Activated effector memory CD4-positive, alpha-beta T cell treated with anti-CD3 and anti-CD28 coated beads, Interleukin-2, amount 50 U/mL, for 16 hours (primary cell): ENCODE data around the gene FAM184B.

Source experiments
- DNase-seq: peaks from one replicate; pipeline ENCODE4 v3.0.0-alpha.2; 2020

The FAM184B gene

DNA sequence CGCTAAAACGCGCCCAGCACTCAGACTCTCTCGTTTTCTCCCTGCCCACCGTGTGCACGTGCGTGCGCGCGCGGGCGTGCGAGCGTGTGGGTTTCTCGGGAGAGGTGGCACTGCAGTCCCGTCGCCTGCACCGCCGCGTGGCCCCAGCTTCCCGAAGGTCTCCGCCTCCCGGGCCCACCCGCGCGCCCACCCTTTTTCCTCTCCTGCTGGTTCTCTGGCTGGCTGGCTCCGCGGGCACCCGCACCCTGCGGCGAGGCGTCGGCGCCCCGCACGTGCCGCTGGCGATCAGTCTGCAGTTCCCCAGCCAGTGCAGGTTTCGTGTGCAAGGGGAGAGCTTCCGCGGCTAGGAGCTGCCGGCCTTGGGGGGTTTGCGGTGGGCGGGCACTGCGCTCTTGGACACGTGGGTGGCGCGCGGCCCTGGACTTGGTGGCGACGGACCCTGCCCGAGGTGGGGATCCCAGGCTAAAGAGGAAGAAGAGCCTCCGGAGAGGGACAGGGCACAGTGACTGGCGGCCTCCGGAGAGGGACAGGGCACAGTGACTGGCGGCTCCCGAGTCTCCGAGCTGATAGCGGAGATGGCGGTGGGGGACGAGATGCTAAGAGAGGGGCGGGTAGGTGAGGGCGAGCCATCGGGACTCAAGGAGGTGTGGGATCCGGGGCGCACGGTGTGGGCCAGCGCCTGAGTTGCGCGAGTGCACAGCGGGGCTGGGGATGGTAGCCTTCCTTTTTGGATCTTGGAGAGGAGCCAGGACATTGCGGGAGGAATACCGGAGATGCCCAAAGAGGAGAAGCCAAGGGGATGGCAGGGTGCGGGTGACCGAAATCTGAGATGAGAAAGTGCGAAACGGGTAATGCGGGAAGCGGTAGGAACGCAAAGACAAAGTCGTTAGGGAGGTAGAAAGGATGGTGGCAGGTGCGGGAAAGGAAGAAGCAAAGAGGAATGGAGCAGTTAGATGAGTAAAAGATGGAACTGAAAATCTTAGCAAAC is at the start of gene FAM184B:
Gene FAM184B (minus strand): TSS at position 322 of the 988 bp plus-strand sequence. CDS start 322 bp downstream, outside the sequence.
- DNase-seq: no peak

DNA sequence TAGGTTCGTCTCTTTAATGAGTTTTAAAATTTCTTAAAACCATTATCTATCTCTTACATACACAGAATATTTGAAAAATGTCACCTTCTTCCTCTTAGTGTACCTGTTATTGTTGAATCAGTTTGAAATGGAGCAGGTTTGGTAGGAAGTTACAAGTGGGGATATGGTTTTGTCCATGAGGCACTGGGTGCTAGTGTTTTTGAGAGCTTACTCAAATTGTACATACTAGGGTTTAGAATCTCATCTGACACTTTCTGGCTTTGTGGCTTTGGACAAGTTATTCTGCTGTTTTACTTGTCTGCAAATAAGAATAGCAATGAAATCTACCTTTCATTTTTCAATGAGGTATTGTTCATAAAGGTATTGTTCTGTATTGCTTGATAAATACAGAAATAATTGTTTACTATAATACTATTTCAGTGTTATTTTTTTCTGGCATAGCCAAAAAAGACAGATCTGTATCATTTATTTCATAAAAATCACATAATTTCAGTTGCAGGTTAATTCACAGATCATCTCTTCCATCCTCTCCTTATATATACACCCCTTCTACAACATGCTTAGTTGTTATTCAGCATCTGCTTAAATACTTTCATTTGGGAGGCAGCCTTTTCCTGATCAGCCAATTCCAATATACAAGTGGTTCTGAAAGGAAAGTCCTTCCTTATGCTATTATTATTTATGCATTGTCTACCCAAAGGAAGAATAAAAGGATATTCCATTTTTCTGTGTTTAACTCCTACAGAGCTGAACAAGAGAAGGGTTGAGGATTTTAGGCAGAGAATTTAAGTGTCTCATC is 42.6 kb upstream of the FAM184B start:
- DNase-seq: no peak

DNA sequence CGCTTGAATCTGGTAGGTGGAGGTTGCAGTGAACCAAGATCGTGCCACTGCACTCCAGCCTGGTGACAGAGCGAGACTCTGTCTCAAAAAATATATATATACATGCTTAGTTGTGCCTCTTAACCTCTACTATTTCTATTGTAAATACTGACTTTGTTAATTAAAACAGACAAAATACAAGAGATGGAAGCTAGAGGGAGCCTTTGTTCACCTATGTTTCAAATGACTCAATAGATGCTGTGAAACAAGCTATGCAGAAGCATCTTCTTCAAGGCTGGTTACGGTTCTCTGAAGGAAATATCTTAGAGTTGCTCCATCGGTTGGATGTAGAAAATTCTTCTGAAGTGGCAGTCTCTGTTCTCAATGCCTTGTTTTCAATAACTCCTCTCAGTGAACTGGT is 35.6 kb upstream of the FAM184B start:
- DNase-seq: no peak

DNA sequence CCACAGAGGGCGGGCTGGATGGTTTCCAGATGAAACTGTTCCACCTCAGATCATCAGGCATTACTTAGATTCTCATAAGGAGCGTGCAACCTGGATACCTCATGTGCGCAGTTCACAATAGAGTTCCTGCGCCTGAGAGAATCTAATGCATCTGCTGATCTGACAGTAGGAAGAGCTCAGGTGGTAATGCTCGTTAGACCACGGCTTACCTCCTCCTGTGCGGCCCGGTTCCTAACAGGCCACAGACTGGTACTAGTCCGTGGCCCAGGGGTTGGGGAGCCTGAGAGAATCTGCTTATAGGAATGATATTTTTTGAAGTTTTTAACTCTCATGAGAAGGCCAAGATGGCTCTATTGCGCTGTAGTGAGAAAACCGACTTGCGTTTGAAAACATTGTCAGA is 34.7 kb upstream of the FAM184B start:
- no peak for DNase-seq

DNA sequence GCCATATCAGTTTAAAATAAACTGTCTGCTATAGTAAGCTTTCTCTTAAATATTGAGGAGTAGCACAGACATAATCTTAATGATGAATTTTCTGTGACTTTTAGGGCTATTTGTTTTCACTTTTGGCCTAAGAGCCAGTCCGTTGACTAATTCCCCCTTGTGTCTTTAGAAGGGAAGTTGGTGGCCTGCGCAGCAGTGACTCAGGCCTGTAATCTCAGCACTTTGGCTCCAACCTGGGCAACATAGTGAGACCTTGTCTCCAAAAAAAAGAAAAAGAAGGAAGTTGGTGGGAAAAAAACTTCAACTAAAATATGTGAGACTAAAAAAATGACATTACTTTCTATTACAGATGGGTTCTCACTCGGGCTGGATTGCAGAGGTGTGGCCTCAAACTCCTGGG is 32.7 kb upstream of the FAM184B start:
- DNase-seq: no peak

DNA sequence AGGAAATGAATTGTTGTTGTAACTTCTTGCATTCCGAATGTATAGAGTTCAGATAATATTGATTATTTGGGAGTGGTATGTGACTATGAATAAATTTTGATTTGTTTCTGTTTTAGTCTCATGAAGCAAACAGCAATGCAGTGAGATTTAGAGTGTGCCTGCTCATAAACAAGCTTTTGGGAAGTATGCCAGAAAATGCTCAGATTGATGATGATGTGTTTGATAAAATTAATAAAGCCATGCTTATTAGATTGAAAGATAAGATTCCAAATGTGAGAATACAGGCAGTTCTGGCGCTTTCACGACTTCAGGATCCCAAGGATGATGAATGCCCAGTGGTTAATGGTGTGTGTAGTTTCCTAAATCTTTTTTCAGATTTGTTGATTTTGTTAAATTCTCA is 31.4 kb upstream of the FAM184B start:
- DNase-seq: no peak

DNA sequence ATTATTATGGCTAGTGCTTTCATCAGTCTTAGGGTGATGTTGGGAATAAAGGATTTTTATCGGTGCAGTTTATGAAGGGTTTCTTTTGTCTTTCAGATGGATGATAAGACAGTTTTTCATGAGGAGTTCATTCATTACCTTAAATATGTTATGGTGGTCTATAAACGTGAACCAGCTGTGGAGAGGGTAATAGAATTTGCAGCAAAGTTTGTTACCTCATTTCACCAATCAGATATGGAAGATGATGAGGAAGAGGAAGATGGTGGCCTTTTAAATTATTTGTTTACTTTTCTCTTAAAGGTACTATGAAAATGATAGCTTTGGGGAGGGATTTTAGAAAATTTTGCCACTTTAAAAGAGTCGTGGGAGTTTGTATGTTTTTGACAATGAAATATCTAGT is 30.7 kb upstream of the FAM184B start:
- no peak for DNase-seq

DNA sequence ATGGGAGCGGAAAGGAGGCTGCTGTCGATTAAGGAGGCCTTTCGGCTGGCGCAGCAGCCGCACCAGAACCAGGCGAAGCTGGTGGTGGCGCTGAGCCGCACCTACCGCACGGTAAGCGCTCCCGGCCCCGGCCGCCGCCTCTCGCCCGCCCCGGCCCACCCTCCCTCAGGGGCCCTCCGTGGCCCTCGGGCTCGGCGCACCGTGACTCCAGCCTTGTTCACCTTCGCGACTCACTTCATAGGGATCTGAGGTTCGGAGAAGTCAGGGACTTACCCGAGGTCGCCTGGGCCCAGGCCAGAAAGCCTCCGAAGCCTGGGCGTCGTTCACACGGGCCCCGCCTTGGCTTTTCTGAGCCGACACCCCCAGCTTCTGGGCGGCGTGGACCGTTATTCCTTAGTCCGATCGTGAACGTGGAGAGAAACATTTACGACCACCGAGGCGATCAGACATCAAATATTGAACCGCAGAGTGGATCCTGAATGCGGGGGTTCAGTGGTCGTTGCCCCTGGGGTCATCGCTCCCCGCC is 29.7 kb upstream of the FAM184B start:
- no peak for DNase-seq

DNA sequence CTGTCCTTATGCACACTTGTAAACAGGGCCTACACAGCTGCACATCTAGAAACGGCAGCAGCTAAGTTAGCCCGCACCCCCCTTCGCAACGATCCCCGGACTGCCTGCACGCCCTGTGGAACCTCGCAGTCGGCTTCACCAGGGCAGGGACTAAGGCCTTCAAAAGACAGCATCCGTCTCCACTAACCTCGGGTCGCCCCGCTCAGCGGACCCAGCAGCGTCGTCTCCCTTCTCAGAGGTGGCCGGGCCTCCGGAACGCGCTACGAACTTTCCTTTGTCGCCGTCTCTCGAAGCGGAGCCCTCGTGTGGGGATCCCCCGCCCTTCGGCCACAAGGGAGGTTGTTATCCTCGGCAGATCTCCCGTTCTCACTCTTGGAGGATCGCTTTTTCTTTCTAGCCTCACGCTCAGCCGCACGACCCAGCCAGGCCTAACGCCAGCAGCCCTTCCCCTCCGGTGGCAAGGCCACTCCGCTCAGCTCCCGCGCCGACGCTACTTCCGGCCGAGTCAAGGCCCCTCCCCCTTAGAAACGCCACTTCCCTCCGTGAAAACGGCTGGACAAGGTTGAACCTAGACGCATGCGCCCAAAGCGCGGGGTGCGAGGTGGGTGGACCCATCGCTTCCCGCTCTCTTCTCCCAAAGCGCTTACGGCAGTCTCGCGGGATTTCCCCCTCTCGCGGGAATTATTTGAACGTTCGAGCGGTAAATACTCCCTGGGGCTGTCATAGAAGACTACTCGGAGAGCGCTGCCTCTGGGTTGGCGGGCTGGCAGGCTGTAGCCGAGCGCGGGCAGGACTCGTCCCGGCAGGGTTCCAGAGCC is 29.0 kb upstream of the FAM184B start, which contains the start of the genes DCAF16 and NCAPG:
Gene DCAF16 (minus strand): TSS at position 498 of the 818 bp plus-strand sequence. CDS start 6,616 bp downstream, outside the sequence.
Gene NCAPG (plus strand): TSS at position 720 of the 818 bp plus-strand sequence. CDS start 99 bp downstream, outside the sequence.
- DNase-seq: peak; percentile 100

DNA sequence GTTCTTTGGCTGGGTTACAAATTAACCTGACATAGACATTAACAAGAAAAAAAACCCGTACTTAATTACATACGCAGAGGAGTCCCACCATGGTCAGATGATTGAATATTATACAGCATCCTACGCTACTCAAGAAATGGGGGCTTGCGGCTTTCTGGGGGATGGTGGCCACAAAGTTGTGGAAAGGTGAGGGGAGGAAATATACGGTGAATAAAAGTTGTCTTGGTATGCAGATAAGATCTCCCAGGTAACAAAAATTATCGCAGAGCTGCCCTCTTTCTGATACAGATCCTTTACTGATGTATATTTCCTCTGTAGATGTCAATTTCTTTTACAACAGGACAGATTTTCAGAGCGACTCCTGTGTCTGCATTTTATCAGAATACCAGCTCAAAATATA is 28.2 kb upstream of the FAM184B start:
- no peak for DNase-seq

DNA sequence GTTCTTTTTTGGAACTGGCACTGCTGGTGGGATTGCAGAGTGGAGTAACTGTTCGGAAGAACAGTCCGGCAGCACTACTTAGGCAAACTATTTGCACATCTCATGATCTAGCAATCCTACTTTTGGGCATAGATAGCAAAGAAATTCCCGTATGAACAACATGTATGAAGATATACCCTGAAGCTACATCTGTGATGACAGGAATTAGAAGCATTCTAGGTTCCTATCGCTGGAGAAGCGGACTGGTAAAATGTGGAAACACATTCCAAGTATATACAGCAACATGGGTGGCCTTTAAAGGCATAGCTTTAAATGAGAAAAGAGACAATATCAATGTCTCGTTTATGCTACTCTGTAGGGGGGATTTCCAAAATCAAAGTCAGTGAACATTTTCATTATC is 26.0 kb upstream of the FAM184B start:
- no peak for DNase-seq

DNA sequence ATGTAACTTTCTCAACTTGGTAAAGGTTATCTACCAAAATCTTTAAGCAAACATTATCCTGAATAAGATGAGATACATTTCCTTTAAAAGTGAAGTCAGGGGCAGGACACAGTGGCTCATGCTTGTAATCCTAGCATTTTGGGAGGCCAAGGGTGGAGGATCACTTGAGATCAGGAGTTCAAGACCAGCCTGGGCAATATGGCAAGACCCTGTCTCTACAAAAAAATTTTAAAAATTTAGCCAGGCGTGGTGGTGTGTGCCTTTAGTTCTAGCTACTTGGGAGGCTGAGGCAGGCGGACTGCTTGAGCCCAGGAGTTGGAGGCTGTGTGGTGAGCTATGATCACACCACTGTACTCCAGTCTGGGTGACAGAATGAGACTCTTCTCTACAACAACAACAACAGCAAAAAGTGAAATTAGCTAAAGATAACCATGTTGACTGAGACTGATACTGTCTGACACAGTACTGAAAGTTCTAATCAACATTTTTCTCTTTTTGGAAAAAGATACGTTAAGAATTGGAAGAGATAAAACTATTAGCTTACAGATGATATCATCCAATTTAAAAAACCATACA is 24.2 kb upstream of the FAM184B start:
- DNase-seq: no peak

DNA sequence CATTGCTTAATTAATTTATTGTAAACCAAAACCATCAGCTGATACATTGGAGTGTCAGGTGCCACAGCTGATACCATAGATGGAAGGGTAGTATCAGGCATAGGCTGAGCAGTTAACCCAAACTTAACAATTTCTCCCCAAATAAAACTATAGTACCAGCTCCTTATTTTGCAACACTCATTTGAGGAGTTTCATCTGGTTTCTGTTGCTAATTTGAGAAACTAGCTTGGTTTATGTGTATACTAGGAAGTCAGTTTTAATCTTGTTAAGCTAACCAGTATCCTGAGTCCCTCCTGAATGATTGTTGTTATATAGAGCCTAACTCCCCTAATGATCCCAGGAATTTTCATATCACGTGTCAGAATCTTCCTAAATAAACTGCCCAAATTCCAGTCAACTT is 16.4 kb upstream of the FAM184B start:
- DNase-seq: no peak

DNA sequence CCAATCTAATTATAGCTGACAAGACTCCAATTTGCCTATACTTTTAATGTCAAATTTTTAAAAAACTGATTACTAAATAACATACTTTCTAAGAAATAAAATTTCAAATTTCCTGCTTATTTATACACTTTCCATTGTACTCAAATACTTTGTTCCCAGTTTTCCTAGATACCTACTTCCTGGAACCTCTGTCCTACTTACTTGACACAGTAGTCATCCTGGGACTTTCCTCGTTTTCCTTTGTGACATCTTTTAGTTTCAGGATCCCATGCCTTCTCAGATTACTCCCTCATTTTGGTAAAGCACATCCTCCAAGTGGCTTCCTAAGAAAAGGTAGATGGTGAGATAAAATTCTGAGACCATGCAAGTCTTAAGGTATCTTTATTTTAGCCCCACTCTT is 13.3 kb upstream of the FAM184B start:
- no peak for DNase-seq

DNA sequence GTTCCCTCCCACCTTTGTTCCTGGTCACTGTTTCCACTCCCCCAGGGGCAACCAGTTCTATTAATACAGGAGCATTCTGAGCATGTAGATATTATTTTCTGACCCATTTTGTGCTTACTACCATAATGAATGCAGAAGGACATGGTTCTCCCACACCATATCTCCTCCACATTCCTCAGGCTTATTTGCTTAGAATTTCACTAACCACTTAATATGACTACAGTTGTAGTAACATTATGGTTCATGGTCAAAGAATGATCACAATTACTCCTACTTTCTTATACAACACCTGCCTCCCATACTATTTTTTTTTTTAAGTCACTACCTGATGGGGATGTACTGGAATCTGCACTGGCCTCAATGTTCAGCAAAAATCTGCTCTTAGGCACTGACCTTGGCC is 7.5 kb upstream of the FAM184B start:
- DNase-seq: no peak

DNA sequence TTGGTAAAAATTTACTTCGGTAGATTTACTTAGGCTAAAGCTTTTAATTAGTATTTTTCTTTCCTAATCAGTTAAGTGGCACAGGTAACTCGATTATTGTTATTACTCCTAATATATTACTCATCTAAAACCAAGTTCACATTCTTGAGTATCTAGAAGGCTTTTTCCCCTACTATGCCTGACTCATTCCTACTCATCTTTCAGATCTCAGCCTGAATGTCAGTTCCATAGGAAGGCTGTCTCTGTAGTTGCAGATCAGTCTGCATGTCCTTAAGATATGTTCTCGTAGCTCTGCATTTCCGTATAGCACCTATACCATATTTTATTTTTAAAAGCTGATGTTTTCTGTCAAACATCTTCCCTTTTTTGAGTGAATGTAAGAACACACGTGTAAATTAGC is 5.9 kb upstream of the FAM184B start:
- no peak for DNase-seq

DNA sequence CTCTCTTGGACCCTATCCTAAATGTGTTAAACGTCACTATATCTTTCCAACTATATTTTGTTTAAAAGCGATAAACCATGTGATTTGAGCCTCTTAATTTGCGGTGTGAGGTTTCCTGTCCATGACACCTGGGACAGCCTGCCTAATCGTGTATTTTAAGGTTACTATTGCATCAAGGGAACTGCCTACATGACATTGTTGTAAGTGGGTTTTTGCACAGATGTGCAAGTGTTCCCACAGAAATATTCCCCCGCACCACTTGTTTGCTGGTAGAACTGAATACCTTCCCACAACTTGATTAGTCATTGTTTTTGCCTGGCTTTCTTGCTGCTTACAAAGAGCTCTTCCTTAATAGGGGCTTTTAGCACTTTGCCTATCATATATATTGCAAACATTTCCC is 5.1 kb upstream of the FAM184B start:
- no peak for DNase-seq

DNA sequence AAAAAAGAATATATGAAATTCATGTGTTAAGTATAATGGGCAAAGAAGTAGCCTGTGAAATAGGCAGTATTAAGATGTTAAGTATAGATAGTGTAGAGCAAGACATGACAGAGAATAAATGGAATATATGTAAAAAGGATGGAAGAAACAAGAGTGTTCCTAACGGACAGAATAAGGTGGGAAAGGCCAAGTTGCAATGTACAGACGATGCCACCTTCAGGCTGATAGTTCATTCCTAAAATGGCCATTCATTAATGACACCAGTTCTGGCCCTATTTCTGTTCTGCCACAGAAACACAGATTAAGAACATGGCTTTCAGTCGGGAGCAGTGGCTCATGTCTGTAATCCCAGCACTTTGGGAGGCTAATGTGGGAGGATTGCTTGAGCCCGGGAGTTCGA is 4.4 kb upstream of the FAM184B start:
- no peak for DNase-seq

DNA sequence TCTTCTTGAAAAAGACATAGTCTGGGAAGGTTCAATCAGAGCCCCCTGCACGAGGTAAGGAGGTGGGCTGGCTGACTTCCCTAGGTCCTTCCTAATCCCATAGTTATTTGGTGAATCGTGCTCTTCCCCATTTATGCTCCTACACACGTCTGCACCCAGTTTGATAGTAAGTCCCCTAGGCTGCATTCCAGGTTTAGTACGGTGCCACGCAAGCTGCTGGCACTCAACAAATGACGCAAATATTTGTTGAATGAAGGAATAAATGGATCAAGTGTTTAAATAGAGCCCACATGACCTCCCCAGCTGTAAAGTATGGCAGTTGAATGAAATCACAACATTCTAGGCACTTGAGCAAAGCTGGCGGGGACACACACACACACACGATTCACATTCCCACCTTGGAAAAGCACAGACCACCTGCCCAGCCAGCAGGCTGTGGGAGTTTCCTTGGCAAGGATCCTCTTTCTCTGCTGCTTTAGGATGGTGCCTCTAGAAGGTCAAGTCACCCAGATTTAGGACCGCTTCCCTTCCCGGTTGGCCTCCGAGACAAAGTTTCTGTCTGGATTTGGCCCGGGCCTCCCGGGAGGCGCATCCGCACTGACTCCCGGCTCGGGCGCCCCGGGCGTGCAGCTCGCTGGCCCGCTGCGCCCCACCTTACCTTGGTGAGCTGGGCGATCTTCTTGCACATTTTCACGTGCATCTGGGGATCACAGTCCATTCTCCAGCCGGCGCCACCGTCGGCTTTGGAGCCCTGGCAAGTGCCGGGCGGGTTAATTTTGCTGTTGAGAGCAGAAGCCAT is 721 bp downstream of the FAM184B start:
- DNase-seq: no peak

DNA sequence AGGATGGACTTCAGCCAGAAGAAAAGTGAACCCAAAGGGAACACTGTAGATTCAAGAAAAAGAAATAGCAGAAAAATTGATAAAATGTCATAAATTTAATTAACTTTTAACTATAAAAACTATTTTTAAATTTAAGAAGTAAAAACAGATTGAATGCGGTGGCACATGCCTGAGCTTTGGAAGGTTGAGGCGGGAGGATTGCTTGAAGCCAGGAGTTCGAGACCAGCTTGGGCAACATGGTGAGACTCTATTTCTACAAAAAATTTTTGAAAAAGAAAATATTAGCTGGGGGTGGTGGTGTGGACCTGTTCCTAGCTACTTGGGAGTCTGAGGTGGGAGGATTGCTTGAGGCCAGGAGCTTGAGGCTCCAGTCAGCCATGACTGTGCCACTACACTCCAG is 3.0 kb downstream of the FAM184B start:
- no peak for DNase-seq

DNA sequence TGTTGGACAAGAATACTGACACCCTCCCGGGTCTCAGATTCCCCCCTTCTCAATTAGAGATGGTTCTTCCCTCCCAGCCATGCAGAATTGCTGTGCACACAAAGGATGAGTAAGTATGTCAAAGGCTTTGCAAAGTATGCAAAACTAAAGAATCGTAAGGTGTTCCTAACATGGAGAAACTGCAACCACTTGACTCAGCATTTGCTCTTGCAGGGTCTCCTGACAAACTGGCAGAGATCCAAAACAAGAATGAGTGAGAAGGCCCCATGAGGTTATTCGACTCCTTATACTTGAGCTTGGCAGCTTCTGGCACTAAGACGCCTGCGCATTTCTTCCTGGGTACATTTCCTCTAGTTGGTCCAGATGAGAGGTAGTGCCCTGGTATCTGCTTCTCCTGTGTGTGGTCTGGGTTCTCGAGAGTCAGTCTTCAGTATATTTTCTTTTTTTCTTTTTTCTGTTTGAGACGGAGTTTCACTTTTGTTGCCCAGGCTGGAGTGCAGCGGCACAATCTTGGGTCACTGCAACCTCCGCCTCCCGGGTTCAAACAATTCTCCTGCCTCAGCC is 8.2 kb downstream of the FAM184B start:
- DNase-seq: no peak
